ENCODE results near the gene TCF19.
A peak's percentile ranks its signal among the peaks of the same experiment; 100 is the strongest.

The TCF19 gene

DNA sequence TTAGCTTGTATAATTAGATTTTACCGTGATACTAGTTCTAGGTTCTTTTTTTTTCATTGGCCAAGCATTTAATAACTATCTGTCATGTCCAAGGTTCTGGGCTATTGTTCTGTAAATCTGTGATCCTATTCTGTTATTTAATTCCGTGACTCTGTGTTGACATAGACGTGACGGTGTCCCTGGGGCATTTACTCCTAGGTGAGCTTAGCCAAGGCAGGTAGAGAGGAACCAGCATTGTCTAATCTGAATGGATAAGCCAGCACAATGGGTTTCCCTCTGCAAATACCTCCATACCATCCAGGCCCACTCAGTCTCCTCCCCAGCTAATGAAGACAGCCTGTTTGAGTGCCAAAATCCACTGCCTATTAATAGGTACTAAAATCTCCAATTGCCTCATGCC is 29.3 kb upstream of the TCF19 start:
- DNase-seq: no peak

DNA sequence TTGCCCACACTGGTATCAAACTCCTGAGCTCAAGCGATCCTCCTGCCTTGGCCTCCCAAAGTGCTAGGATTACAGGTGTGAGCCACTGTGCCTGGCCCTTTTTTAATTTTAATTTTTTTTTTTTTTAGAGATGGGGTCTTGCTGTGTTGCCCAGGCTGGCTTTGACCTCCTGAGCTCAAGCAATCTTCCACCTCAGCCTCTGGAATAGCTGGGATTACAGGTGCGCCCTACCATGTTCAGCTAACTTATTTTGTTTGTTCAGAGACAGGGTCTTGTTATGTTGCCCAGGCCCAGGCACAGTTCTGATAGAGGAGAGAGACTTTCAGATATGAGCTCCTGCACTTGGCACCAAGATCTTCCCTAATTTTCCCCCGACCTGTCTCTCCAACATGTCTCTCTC is 27.6 kb upstream of the TCF19 start:
- DNase-seq: no peak

DNA sequence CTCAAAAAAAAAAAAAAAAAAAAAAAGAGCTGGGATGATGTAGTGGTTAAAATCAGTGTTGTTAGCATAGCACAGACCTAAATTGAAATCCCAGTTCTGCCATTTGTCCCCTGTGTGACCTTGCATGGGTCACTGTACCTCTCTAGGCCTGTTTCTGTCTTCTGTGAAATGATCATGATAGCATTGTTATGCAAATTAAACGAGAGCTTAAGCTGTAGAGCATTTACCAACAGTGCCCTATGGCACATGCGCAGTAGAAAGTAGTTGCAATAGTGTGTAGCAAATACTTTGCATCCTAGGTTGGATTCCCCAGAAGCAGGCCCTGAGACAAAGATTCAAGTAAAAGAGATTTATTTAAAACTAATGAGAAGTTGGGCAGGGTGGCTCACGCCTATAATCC is 26.8 kb upstream of the TCF19 start:
- no peak for DNase-seq

DNA sequence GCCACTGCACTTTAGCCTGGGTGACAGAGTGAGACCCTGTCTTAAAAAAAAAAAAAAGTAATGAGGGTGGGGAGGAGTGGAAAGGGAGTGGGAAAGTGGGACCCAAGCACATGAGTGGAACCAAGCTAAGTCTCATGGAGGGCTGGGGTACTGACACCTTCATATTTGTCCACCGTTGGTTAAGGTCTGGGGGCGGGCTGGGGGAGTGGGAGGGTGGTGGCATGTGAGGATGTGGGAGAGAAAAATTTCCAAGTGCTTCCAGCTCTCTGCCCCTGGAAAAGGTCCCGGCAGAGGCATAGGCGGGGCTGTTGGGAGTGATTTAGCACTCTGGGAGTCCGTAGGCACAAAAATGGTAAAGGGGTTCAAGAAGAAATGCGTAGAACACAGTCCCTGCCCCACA is 25.6 kb upstream of the TCF19 start:
- no peak for DNase-seq

DNA sequence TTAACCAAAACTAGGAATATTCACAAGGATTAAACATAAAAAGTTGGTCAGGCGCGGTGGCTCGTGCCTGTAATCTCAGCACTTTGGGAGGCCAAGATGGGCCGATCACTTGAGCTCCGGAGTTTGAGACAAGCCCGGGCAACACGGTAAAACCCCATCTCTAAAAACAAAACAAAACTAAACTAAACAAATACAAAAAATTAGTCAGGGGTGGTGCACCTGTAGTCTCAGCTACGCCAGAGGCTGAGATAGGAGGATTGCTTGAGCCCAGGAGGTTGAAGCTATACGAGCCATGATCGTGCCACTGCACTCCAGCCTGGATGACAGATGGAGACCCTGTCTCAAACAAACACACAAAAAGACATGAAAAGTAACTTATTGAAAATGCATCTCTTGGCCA is 22.7 kb upstream of the TCF19 start:
- DNase-seq: no peak

DNA sequence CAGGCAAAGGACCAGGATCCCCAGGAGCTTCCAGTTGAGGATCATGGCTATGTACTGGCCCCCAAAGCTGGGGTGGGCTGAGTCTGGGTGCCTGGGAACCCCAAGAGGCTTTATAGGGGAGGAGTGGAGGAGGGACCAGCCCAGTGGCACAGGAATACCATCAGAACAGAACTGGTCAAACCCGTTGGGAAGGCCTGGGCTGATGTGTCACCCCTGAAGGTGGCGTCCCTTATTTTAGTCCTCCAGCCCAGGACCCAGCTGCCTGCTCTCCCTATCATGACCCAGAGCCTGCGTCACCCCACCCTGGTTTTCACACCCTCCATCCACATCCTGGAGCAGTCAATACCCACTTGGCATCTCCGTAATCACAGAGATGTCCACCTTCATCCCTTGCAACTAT is 19.4 kb upstream of the TCF19 start, which contains the start of gene PSORS1C2:
Gene PSORS1C2 (minus strand): TSS at position 85 of the 400 bp plus-strand sequence. CDS start 40 bp downstream, at position 45.
- no peak for DNase-seq

DNA sequence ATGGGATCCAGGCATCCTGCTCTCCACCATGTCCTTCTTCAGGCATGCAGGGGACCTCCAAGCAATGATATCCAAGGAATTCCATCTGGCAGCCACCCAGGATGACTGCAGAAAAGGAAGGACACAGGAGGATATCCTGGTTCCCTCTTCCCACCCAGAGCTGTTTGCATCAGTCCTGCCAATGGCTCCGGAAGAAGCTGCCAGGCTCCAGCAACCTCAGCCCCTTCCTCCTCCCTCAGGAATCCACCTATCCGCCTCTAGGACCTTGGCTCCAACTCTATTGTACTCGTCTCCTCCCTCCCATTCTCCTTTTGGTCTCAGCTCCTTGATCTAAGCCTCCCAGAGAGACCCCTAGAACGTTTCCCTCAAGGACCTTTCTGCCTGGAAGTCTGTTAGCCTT is 18.8 kb upstream of the TCF19 start:
- DNase-seq: no peak

DNA sequence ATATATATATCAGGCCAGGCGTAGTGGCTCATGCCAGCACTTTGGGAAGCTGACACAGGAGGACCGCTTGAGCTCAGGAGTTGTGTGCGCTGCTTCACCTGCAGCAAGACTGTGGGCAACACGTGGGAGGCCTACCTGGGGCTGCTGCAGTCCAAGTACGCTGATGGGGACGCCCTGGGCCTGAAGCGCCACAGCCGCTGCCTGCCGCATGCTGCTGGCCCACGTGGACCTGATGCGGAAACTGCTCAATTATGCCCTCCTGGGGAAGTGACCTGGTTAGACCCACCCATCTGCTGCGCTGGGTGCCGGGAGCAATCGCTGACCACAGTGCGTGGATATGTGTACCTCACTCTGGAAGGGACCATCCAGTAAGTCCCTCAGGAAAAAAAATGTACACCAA is 17.7 kb upstream of the TCF19 start:
- no peak for DNase-seq

DNA sequence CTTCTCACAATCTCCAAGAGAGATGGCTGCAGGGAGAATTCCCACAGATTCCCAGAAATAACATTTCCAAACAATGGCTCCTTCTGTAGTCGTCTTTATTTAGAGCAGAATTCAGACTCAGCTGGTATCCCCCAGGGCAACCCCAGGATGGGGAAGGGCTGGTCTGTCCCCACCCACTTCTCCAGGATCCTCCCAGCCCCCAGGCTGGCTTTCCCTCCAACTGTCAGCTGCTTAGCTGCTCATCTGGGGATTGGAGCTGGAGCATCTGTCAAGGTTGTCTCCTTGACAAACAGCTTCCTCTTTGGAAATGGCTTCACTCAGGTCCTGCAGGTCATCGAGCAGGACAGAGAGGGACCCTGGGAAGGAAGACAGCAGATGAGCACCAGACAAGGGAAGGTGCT is 16.0 kb upstream of the TCF19 start:
- peak; percentile 36 for DNase-seq

DNA sequence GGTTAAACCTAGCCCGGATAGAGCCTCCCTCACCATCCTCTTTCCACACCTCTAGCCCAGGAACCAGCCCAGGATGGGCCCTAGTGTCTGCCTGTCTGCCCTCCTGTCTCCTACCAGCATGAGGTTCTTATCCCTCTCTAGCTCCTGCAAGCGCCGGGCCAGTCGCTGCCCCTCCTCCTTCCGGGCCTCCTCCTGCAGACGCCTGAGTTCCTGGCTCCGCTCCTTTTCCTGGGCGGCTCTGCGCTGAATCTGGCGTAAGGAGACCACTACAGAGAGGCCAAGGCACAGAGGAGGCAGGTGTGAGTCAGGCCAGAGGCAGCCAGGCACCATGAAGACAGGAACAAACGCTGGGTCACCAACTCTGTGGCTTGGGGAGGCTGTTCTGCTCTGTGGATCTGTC is 15.2 kb upstream of the TCF19 start:
- no peak for DNase-seq

DNA sequence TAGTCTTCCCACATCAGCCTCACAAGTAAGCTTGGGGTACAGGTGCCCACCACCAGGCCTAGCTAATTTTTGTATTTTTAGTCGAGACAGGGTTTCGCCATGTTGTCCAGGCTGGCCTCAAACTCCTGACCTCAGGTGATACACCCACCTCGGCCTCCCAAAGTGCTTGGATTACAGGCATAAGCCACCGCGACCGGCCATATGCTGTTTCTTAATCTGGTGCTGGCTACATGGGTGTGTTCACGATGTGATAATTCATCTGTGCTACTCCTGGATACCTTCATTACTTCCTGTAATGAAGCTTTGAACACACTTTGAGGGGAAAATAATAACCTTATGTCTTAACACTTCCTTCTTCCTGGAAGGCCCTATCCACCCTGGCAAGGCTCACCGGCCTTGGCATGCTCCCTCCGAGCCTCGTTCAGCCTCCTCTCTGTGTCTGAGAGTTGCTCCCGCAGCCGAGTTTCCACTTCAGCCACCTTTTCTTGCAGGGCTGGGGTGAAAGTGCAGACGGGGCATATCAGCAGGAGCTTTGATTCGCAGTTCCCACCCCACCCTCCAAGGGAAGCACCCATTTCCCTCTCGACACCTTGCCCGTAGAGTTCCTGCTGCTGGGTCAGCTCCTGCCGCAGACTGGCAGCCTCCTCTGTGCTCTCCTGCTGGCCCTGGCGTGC is 14.0 kb upstream of the TCF19 start:
- no peak for DNase-seq

DNA sequence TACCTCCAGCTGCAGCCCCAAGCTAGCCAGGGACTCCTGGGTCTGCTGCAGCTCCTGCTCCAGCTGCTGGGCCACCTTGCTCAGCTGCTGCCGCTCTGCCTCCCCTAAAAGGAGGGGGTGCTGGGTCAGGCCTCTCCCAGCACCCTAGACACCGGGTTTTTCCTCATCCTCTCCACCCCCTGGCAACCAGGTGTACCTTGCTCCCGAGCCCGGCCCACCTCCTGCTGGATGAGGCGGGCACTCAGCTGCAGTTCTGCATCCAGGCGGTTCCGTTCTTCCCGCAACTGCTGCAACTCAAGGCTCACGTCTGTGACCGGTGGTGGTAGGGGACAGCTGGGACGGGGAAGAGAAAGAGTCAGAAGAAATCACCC is 13.4 kb upstream of the TCF19 start:
- DNase-seq: no peak

DNA sequence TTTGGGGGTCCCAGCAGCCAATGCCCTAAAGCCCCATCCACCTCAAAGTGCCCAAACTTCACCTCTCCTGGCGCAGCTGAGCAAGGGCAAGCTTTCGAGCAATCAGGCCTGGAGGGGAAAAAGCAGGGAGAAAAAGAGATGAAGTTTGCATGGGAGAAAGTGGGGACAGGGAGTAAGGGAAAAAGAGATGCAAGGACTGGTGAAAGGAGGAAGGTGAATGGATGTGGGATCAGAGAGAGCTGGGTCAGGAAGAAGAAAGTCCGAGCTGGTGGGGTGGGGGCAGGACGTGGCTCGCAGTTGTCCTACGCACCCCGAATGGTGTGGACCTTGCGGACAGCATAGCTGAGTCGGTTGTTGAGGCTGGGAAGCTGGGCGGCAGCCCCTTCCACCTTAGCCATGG is 13.0 kb upstream of the TCF19 start:
- no peak for DNase-seq

DNA sequence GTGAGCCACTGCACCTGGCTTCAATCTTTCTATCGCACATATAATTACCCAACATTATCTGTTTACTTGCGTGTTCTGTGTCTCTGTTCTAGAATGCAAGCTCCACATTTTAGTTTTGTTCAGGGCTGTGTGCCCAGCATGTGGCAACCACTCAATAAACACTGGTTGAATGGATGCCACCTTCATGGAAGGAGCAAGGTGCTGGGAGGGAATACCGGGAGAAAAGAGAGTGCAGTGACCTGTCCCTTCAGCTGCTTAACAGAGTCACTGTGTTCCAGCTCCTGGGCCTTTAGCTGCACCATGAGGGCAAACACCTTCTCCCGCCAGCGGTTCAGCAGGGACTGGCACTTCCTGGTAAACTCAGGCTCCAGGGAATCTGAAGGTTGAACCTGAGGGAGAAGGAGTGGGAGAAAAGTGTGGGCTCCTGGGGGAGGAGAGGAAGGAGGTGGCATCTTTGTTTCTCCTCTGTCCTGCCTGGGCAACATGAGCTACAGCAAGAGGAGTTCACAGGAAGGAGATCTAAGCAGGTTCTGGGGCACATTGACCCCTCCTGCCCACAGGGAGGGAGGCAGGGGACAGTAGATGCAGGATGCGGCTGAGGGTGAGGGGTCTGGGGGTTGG is 8.5 kb upstream of the TCF19 start:
- DNase-seq: no peak

DNA sequence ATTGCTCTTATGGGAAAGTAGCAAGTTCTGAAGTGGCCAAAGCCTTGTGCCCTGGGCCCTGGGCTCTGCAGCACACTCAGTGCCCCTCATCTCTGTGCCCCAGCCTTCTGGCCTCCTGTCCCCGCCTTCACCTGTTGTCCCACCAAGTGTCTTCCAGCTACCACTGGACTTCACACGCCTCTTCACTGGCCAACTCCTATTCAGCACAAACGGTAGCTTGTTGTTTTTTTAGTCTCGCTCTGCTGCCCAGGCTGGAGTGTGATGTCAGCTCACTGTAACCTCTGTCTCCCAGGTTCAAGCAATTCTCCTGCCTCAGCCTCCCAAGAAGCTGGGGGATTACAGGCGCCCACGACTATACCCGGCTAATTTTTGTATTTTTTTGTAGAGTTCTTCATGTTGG is 5.6 kb upstream of the TCF19 start:
- DNase-seq: no peak

DNA sequence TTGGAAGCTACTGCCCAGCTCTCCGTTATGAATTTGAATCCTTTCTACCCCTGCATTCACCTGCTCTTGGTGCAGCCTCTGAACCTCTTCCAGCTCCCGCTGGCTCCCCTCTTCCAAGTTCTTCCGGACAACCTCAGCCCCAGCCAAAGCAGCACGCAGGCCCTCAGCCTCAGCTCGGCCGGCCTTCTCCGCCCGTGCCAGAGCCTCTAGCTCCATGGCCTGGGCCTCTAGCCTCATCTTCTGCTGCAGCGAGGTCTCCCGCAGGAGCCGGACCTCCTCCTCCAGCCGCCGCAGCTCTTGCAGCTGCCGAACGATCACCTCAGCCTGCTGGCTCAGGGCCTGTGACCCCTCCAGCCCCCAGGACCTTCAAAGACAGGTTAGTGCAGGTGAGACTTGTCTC is 4.0 kb upstream of the TCF19 start:
- DNase-seq: no peak

DNA sequence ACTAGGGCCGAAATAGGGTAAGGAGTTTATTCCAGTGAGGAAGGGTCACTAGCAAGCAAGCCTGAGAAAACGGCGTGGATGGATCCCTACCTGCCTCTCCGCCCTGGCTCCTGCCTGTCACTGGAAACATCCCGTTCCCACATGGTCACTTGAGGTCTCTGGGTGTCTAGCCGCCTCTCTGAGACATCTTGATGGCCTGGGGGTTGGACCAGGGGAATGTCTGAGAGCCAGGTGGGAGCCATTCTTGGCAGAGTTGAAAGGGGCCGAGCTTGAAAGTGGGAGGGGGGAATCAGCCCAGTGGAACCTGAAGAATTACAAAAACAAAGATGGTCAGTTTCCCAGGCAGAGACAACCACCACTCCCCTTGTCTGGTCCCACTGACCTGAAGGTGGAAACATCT is 1.7 kb upstream of the TCF19 start:
- DNase-seq: no peak

DNA sequence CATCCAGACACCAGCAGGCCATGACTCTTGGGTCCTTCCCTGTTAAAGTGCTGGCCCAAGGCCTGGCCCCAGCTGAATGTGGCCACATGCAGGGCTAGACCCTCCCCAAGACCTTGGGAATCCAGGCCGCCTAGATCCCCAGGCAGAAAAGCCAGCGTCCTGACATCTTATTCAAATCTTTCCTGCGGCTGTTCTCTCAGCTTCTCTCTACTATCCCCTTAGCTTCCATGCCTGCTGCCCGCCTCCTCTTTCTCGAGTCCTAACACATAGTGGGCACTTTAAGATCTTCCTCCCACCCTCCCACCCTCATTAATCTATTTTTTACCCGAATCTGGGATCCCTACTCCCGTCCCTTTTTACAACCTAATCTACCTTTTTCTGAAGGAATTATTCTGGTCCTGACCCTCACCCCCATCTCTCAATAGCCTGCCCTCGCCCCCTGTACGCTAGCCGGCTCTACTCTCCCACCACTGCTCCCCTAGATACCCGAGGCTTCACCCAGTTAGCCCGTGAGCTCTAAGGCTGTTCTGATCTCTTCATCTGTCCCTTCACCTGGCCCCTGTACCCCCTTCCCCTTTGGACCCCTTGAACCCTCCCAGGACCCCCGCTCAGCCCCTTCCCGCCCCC is 763 bp upstream of the TCF19 start, which contains the start of gene CCHCR1:
Gene CCHCR1 (minus strand): TSS at position 290 of the 627 bp plus-strand sequence. CDS start 202 bp downstream, at position 88.
- no peak for DNase-seq

DNA sequence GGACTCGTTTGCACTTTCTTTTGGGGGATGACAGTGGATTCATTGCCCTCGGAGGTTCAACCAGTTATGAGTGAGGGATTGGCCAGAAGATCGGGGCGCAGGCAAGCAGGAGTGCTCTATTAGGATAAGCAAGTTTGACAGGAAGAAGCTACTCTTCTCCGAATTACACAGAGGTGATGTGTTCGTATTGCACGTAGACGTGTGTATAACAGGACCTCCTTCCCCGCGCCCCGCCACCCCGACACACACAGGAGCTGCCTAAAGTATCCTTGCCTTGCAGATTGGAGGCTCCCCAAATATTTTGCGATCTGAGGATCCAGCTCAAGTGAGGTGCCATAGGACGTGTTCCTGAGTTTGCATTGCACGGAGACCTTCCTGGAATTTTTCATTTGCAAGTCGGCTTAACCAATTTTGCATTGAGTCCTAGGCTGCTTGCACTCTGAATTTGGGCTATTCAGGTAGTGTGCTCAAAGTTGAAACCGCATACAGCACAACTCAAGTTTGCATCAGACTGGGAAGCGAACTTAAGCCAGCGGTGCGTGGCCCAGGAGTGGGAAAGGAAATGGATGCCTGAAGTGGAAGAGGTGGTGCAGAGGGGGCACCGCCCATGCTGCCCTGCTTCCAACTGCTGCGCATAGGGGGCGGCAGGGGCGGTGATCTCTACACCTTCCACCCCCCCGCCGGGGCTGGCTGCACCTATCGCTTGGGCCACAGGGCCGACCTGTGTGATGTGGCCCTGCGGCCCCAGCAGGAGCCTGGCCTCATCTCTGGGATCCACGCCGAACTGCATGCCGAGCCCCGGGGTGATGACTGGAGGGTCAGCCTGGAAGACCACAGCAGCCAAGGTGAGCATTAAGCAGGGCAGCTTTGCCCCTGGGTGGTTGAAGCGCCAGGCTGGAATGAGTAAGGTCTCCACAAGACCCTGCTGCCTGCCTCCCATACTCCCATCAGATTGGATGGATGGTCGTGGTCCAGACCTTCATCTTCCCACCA is 770 bp downstream of the TCF19 start:
- no peak for DNase-seq

DNA sequence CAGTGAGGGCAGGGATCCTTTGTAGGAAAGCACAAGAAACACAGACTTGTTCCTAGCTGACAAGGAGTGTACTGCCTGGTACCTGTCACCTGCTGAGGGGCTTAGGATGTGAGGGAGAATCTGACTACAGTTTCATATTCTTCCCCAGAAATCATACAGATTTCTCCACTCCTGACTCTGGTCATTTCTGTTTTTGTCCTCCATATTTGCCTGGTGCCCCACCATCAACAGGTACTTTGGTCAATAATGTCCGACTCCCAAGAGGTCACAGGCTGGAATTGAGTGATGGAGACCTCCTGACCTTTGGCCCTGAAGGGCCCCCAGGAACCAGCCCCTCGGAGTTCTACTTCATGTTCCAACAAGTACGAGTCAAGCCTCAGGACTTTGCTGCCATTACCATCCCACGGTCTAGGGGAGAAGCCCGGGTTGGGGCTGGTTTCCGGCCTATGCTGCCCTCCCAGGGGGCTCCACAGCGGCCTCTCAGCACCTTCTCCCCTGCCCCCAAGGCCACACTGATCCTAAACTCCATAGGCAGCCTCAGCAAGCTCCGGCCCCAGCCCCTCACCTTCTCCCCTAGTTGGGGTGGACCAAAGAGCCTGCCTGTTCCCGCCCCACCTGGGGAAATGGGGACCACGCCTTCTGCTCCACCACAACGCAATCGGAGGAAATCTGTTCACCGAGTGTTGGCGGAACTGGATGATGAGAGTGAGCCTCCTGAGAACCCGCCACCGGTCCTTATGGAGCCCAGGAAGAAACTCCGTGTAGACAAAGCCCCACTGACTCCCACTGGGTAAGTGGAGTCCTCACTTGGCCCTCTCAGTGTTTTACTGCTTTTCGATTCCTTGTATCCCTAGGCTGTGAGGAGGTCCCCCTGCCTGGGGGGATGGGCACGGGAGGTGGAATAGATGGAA is 3.1 kb downstream of the TCF19 start:
- DNase-seq: no peak

DNA sequence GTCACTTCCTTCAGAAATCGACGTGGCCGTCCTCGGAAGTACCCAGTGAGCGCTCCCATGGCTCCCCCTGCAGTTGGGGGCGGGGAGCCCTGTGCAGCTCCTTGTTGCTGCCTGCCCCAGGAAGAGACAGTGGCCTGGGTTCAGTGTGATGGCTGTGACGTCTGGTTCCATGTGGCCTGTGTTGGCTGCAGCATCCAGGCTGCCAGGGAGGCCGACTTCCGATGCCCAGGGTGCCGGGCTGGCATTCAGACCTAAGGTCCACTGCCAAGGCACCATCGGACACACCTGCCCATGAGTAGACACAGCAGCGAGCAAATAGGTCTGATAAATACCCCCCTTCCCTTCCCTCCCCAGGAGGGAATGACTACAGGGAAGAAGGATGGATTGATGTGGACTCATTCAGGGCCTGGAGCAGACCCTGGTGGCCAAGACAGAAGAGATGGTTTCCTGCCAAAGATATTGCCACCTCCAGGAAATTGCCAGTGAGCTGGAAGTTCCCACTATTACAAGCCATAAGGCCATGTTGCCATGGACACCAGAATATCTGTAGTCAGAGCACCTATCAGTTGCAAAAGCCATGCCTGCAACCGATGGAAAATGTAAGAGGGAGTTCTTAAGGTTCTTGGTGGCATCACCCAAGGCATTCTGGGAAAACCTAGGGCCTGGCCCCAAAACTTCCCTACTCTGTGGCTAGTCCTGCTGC is 4.2 kb downstream of the TCF19 start:
- DNase-seq: no peak

Measured in NCI-H2171 treated with DMSO at 0.1 percent for 48 hours (cell line).